Stimulated activated CD4-positive, alpha-beta T cell treated with anti-CD3 and anti-CD28 coated beads, Interleukin-4, amount 100 ng/mL, for 24 hours (primary cell): ENCODE data around the gene RAPGEF1.

Experiments
- DNase-seq: peaks from one replicate; pipeline ENCODE4 v3.0.0-alpha.2; 2020

The RAPGEF1 gene

GRCh38 chr9:131641618-131642495 is 98.0 kb downstream of the RAPGEF1 start:
- no peak for DNase-seq

DNA sequence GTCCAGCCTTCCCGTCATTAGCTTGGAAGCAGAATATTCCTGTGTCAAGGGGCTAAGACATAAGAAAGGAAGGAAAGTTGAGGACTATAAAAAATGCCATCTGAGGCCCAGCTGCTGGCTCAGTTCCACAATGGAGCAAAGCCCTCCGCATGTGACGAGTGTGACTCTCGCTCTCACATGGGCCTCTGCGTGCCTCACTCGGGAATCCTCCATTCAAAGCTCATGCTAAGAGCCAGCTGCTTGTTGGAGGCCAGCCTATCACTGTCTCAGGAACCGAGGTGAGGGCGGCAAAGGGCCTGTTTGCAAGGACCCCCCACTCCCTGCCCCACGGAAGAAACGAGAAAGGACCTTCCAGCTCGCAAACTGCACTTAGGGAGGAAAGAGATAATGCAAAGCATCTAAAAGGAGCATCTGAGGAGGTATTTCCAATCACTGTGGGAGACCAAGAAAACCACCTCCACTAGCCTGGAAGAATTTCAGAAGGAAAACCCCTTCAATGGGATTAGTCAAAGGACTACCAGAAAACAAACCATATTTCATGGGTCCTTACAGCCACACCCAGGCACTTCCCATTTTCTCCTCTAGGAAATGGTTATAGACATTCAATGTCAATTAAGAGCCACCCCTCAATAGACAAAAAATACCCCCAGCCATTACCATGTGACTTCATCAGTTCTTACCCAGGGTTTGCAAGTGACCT is 99.3 kb downstream of the RAPGEF1 start:
- no peak for DNase-seq

GRCh38 chr9:131639769-131640437 is 100.0 kb downstream of the RAPGEF1 start:
- DNase-seq = no peak

GRCh38 chr9:131636593-131636992 is 103.3 kb downstream of the RAPGEF1 start:
- no peak for DNase-seq

GRCh38 chr9:131635892-131636291 is 104.0 kb downstream of the RAPGEF1 start:
- no peak for DNase-seq

DNA sequence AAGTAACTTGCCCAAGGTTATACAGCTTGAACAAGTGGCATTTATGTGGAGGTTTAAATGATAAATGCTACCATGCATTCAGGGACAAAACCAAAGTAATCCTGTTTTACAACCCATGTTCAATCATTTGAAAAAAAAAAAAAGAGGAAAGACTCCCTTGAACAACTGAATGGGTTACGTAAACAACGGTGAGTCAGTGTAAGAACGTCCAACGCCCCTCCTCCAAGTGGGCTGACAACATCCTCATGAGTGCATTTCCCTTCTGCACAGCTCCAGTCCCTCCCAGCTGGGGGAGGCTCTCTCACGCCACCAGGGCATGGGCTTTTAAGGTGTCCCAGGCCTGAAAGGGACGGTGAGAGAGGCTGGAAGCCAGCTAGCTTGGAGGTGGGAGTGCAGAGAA is 104.6 kb downstream of the RAPGEF1 start:
- DNase-seq = peak; percentile 82

DNA sequence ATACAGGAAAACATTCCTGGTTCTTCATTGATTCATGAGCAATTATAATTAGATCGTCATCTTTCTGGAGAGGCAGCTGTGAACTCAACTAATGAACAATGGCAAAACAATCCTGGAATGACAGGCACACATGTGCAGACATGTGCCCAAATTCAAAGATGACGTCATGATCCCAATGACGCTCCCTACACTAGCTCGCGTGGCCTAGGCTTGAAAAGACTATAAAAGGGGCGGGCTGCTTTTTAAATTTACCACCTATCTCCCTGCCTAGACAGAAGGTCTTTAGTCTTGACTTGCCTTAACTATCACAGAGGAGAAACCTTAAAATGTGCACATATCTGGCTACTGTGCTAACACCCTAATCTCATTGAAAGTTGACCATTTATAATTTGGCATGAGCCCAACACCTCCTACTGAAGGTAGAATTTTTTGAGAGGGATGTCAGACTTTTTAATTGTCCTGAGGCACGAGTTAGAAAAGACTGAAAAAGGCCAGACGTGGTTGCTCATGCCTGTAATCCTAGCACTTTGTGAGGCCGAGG is 106.3 kb downstream of the RAPGEF1 start:
- DNase-seq = no peak

DNA sequence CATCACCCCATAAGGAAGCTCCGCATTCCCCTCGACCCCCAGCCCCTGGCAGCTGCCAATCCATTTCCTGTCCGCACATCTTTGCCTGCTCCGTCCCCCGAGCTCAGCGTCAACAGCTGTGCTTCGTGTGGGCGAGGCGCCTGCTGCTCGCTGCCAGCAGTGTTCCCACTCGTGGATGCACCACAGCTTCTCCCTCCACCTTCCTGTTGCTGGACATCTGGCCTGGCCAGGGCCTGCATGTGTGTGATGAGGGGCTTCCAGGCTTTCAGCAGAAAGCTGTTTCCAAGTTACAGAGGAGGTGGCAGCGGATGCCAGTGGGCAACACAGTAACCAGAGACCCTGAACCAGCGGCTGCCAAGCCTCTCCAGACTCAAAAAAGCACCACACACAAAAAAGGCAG is 108.6 kb downstream of the RAPGEF1 start:
- no peak for DNase-seq

DNA sequence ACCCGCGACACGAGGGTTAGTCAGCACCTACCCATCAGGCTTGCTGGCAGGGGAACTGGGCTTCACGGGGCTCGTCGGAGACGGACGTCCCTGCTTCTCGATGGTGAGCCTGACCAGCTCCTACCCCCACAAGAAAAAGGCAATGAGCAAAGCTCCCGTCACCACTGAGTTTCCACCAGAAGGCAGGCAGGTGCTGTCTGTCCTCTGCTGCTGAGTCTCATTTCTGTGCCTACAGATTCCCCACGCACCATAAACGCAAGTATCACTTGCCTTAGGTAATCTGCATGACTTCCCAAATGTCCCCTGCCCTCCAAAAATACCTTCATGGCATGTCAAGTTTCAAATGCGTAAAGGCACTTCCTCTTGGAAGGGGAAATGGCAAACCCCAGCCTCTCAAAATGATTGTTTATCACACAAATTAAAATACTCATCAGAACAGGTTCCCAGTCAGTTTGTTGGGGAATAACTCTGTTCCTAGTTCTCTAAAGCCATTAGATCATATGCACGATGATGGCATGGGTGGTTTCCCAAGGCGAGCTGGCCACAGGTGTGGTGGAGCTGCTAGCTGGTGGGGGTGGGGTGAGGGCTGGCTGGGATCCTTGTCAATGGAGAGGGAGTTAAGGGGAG is 109.6 kb downstream of the RAPGEF1 start:
- DNase-seq = no peak

GRCh38 chr9:131629825-131630204 is 110.1 kb downstream of the RAPGEF1 start:
- no peak for DNase-seq

DNA sequence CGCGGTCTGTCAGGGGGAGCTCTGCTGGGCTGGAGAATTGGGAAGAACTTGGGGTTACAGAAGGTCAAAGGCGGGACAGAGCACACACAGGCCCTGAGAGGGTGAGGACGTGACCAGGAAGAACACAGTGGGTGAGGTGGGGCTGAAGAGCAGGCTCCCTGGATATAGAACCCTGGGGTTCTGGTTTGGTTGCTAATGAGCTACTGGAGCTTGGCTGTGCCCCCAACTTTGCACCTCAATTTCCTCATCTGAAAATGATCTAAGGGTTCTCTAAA is 110.7 kb downstream of the RAPGEF1 start:
- no peak for DNase-seq

- no peak for DNase-seq
Observed at GRCh38 chr9:131628459-131629225, 111.2 kb downstream of the RAPGEF1 start.

- peak; percentile 40 for DNase-seq
Observed at GRCh38 chr9:131627648-131628458, 112.0 kb downstream of the RAPGEF1 start.

DNA sequence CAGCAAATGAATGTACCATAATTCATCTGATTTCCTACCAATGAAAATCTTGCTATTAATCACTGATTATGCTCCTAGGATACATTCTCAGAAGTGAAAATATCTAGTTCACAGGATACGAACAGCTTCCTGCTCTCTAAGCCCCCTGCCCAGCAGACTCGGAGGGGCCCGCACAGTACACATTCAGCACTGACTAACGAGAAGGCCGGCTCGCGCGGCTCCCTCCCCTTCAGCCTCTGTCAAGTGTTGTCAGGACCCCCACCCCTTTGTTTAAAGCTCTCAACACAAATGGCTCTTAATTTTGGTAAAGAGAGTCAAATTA is 112.6 kb downstream of the RAPGEF1 start:
- DNase-seq = no peak

- DNase-seq = no peak
Observed at GRCh38 chr9:131625790-131626670, 113.8 kb downstream of the RAPGEF1 start.

GRCh38 chr9:131625508-131625787 is 114.4 kb downstream of the RAPGEF1 start:
- no peak for DNase-seq

DNA sequence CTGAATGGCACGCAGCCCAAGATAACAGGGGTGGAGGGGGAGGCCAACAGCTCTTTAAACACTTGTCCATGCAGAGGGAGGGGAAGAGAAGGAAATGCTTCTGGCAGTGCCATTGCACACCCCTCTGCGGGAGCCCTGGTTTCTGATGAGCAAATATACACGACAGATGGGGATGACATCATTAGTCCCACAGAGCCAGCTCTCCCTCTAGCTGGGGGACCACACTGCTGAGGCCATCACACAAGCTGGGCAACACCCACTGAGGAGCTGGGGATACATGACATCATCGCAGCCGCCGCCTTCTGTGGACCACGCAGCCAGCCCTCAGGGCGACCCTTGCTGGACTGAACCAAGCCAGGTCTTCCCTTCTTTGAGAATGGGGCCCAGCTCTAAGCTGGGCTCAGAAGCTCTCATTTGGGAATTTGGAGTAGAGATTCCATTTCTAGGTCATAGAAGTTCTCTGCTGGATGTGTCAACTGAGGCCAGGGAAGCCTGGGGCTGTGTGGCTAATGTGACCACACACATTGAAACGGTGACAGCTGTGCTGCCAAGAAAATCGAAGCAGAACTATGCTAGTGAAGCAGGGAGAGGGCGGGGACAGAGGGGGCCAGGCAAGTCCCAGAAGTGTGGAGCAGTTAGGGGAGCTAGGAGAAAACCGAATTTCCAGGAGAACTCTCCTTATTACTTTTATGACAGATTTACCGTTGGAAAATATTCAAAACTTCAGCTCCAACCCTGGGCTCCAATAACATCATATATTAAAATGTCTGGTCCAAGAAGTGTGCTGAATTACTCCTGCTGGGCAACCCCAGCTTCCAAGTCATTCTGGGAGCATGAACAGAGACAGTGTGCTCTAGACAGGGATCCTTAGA is 115.0 kb downstream of the RAPGEF1 start:
- no peak for DNase-seq

- DNase-seq = no peak
Observed at GRCh38 chr9:131623655-131624330, 116.1 kb downstream of the RAPGEF1 start.

DNA sequence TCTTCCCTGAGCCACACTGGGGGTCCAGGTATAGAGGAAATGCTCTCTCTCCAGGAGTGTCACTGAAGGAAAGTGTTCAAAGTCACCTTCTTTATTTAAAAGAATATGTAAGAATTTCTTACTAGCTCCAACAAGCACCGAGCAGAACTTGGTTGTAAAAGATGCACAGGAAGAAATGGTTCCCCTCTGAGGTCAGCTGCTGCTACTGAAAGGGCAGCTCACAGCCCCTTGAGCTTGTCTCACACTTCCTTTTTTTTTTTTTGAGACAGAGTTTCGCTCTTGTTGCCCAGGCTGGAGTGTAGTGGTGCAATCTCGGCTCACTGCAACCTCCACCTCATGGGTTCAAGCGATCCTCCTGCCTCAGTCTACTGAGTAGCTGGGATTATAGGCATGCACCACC is 117.4 kb downstream of the RAPGEF1 start:
- no peak for DNase-seq
